GM19397 (cell line): ENCODE measurements around the gene KLHL9.
A peak's percentile ranks its signal among the peaks of the same experiment; 100 is the strongest.
"Not testable (repeated sequence)": the region's sequence is repeated elsewhere in the genome, so short reads cannot be mapped to it uniquely, and the experiment has no call there.

ENCODE experiments used
- ATAC-seq: cut with Tn5 transposase; IDR thresholded peaks from one replicate; pipeline ENCODE4 v1.9.1; 2021; ENCODE audit warnings: mild to moderate bottlenecking, moderate library complexity; ENCODE audit not compliant: unreplicated experiment

The KLHL9 gene, protein sequence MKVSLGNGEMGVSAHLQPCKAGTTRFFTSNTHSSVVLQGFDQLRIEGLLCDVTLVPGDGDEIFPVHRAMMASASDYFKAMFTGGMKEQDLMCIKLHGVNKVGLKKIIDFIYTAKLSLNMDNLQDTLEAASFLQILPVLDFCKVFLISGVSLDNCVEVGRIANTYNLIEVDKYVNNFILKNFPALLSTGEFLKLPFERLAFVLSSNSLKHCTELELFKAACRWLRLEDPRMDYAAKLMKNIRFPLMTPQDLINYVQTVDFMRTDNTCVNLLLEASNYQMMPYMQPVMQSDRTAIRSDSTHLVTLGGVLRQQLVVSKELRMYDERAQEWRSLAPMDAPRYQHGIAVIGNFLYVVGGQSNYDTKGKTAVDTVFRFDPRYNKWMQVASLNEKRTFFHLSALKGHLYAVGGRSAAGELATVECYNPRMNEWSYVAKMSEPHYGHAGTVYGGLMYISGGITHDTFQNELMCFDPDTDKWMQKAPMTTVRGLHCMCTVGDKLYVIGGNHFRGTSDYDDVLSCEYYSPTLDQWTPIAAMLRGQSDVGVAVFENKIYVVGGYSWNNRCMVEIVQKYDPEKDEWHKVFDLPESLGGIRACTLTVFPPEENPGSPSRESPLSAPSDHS

DNA sequence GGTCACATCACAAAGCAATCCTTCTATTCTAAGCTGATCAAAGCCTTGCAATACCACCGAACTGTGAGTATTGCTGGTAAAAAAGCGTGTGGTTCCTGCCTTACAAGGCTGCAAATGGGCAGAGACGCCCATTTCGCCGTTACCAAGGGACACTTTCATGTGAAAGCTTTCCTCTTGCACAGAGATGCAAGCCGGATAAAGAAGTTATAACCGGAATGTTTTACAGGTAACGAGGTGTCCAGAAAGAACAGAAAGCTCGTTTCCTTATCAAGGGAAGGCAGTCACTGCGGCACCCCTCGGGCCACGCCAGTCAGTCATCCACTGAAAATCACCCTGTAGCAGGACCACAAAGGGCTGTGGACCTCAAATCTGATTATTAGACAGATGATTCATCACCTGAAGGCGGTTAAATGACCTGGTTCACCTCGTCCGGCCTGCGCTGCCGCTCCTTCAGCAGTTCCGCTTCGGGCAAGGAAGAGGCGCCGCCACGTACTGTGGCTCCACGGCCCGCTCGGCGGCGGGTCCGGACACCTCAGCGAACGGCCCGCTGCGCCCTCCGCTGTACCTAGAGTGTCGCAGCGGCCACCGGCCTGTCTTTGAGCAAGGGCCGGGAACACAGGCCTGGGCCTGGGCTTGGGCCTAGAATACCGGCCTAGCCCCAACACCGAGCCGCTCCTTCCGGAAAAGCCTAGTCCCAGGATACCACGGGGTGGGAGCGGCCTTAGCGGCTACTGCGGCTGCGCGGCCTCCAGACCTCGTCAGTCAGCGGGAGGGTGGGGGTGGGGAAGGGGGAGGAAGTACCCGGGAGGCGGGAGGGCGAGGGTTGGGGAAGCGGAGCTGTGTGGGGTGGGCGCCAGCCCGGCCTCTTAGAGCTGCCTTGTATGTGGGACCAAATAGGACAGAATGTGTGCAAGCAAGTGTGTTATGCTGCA, at the start of gene KLHL9:
TSS of gene KLHL9 (minus strand) at position 704 of the 932 bp plus-strand sequence. CDS start at position 159, 545 bp downstream.
- peak; percentile 90 for ATAC-seq

DNA sequence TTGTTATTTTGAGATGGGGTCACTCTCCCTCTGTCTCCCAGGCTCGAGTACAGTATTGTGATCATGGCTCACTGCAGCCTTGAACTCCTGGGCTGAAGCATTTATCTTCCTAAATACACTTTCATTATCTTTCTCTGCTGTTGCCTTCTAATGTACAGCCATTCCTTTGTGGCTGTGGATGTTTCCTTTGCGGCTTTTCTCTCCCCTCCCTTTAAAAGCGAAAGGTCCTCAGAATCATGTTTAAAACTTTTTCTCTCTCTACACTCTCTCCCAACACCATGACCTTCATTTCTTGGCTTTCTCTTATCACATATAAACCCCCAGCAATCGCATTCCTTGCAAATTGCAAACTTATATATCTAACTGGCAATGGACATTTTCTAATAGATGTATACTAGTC, 48.4 kb upstream of the KLHL9 start:
- ATAC-seq, result no peak

DNA sequence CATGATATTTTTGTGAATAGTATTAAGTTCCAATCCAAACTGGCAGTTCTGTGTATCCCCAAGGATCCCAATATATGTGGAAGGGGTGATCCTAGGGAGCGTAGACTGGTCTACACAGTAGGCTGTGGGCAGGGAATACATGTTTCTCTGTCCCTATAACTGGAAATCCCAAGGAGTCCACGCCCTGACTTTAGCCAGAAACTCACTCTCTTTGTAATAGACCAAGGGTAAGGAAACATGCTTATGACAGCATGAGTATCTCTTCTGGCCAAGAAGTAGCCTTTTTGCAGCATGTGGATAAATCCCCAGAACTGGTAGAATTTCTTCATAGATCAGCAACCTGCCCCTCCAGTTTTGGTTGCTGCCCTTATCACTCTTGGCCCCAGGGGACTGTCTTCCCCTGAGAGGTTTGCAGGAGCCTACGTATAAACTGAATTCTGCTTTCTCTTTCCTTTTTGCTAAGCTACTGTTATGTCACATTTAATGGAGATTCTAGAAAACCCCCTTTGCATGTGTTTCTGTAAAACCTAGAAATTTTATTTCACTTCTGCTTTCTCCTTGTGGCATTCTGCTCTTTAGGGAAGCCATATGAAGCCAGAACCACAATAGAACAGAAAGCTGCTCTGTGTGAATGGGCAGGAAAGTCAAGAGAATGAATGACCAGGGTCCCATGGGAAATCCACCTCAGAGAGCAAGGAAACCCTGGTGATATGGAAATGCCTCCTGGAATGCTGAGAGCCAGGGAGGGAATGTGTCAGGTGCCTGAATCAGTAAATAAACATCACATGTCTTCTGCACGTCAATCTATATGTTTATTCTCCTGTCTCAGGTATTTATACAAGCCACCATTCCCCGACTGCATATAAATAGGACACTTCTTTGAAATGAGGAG, 46.5 kb upstream of the KLHL9 start:
- ATAC-seq, result peak; percentile 95

DNA sequence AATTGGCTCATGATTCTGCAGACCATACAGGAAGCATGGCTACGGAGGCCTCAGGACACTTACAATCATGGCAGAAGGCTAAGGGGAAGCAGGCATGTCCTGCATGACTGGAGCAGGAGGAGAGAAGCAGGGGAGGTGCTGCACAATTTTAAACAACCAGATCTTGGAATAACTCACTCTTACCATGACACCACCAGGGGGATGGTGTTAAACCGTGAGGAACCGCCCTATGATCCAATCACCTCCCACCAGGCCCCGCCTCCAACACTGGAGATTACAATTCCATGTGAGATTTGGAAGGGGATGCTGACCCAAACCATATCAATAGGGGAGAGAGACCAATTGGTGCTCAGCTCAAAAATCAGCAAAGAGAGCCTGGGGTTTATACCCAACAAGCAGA, 36.3 kb upstream of the KLHL9 start:
- ATAC-seq, result not testable (repeated sequence)

DNA sequence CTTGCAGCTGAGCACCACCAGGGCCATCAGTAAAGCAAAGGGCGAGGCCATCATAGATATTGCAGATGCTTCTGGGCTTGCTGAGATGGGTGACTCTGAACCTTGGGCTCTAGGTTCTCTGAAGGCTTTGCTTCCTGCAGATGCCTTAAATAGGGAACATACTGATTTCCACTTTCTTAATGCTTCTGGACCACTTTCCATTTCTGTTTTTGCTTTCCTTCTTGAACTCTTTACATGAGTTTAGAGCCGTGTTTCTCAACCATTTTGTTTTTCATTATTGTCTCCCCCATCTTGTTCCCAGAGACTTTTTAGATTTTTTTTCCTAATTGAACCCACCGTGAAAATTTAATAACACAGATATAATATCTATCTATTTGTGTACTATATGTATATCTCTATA, 32.8 kb upstream of the KLHL9 start, which contains the start of gene IFNA13:
TSS of gene IFNA13 (minus strand) at position 101 of the 400 bp plus-strand sequence. CDS start at position 54, 47 bp downstream.
- ATAC-seq, result no peak

DNA sequence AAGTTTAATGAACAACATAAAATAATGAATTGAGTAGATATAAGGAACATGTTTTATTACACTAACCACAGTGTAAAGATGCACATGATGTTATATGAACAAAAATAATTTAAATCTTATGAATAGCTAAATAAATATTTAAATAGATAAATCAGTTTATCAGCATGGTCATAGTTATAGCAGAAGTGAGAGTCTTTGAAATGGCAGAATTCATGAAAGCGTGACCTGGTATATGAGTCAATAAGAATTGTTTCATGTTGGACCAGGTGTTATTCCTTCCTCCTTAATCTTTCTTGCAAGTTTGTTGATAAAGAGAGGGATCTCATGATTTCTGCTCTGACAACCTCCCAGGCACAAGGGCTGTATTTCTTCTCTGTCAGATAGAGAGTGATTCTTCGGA, 32.0 kb upstream of the KLHL9 start:
- not testable (repeated sequence) for ATAC-seq

DNA sequence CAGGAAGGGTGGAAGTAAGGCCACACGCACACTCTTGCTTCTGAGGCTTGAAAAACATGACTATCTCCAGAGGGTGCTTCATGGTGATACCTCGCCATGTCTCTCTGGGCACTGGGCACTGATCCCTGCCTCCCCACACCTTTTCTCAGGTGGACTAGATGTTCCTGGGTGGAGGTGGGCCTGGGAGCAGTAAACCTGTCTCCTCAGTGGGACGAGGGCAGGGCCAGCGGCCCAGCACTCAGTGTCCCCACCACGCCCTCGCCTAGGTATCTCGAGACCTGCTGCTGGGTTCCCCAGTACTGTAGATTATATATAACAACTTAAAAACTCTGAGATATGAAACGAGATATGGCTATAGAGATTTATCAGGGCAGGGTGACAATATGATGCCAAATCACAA, 27.1 kb upstream of the KLHL9 start:
- no peak for ATAC-seq

DNA sequence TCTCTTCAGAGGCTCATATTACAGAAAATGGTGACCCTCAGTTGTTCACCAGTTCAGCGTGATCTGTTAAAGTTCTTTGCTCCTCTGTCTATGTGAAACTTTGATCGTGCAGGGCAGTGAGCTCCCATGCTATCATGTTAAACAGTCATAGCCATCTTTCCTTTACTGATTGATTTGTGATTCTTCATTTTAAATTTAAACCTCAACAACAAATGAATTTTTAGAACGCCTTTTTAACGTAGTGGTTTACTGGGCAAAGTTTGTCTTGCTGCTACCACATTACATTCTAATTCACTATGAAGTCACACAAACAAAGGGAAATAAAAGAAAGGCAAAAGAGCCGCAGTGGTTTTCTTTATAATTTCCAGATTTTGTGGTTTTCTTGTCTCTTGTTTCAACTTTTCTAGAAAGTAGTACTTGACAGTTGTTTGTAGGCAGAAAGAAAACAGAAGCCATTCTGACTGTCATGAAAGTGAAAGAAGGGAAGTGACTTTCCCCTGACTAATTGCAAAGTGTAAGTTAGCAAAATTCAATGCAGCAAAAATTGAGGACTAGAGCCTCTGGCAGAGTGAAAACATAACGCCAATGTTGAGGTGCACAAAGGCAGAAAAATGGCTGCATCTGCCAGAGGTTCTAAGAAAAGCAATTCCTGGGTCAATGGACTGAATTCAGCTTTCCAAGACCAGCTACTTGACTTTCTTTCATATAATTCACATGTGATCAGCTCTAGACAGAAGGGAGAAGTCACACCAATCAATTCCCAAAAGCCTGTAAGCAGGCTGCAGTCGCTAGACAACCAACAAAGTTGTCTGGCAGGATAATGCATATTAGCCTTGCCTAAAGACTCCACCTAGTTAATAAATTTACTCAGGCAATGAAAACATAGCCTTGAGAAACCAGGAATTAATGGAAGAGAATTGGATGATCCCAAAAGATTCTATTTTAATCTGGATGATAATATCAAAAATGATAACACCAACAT, 22.6 kb upstream of the KLHL9 start:
- peak; percentile 87 for ATAC-seq

DNA sequence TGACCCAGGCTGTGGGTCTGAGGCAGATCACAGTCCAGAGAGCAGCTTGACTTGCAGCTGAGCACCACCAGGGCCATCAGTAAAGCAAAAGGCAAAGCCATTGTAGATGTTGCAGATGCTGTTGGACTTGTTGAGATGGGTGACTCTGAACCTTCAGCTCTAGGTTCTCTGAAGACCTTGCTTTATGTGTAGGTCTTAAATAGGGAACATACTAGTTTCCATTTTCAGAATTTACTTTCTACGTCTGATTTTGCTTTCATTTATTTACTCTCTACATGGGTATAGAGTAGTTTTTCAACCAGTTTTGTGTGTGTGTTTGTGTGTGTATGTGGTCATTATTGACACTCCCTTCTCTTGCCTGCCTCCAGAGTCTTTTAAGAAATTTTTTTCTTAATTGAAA, 15.6 kb upstream of the KLHL9 start, which contains the start of gene IFNA6:
TSS of gene IFNA6 (minus strand) at position 101 of the 400 bp plus-strand sequence. CDS start at position 101, 0 bp downstream.
- ATAC-seq, result no peak

DNA sequence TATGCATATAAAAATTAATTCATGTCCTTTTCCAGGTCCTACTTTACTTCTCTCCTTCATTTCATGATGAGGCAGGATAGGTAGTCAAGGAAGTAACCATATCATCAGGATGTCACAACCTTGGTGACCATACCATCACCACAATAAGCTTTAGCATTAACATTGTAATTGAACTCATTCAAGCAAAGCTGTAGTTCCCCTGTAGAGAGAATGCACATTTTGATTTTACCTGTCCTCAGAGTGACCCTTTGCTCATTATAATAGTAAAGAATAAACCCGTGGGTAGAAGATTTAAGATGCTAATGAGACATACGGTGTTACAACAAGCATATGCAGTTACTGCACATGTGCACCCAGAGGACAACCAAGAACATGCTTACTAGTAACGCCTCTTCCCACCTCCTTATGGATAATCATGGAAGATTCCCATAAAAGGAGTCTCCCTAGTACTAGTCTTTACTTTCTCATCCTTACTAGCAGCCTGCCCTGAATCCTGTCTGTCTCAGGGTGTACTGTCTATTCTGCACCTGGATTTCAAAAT, 13.3 kb upstream of the KLHL9 start:
- no peak for ATAC-seq

DNA sequence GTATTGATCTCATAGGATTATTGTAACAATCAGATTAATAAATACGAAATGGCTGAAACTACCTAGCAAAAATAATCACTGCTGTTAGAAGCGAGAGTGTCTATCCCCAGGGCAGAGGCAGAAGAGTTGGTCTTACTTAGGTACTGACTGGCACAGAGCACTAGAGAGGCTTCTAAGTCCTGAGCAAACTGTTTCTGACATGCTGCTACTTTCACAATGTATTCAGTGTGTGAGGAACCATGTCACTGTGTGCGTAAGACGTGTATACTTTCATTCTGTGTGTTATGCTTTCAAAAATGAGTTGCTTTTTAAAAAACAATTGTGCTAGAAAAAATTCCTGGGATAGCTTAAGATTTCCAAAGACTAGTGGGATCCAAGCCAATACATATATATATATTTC, 5.5 kb upstream of the KLHL9 start:
- no peak for ATAC-seq

DNA sequence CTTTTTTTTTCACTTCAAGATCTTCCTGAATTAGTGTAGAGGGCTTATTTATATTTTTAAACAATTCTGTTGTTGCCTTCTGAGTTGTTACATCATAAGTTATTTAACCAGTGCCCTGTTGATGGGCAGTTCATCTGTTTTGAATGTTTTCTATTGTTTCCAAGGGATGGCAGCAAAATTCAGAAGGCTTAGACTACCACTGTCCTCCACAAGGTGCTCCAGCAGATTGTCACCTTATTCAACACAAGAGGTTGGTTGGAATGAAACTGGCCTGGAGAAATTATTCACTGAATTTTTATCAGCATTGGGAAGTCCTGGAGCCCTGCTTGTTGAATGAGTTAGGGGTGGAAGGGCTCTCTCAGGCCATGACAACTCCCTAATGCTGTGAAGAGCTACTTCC, 1.3 kb upstream of the KLHL9 start:
- no peak for ATAC-seq

DNA sequence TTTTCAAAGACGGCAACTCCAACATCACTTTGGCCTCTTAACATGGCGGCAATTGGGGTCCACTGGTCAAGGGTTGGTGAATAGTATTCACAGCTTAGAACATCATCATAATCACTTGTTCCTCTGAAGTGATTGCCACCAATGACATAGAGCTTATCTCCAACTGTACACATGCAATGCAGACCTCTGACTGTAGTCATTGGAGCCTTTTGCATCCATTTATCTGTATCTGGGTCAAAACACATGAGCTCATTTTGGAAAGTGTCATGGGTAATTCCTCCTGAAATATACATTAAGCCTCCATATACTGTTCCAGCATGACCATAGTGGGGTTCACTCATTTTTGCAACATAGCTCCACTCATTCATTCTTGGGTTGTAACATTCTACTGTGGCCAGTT, 2.0 kb downstream of the KLHL9 start:
- no peak for ATAC-seq

DNA sequence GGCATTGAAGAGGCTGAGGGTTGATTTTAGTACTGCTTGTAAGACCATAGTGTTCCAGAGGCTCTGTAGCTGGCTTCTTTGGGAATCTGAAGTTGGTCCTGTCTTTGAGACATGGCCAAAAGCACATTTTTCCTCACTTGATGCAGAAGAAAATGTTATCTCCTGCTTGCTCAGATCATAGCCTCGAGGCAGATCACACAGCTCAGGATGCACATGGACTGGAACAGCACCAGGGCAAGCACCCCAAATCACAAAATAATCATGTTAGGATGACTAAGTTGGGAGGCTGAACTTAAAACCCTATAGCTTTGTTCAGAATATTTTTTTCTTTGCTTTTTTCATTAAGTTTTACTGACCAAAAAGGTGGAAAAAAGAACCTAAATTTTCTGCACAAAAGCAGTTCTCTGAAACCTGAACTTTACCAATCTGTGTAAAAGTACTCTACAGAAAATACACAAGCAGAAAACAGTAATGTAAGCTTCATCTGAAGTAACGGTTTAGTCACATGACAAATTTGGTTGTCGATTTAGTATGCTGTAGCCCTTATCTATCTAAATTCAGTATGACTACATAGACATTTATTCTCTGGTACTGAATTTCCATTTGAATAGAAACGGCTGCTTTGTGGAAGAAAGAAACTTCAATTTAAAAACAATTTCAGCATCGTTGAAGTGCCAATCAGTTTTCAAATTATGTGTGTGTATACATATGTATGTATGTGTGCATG, 3.4 kb downstream of the KLHL9 start:
- no peak for ATAC-seq

DNA sequence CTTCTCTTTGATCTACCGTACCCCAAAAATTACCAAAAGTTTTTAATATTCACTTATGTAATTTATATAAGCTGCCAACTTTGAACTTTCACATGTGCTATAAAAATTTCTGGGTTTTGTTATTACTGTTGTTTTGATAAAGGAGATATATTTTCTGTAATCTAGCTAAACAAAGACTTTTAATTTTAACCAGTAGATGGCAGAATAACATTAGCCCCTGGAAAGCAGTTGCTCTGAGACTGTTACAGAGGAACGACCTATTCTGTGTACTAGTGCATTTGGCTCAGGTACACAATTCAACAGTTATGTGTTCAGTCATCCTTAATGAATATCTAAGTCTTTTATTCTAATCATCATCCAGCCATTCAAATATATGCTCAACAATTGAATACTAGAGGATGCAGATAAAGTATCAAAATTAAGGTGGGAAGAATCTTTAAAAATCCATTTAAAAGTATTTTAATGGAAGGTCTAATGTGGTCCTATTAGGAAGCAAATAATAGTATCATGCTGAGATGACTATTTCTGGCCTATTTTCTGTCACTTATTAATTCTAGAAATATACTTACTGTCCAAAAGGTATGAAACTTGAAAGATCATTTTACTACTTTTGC, 8.6 kb downstream of the KLHL9 start:
- ATAC-seq, result no peak

DNA sequence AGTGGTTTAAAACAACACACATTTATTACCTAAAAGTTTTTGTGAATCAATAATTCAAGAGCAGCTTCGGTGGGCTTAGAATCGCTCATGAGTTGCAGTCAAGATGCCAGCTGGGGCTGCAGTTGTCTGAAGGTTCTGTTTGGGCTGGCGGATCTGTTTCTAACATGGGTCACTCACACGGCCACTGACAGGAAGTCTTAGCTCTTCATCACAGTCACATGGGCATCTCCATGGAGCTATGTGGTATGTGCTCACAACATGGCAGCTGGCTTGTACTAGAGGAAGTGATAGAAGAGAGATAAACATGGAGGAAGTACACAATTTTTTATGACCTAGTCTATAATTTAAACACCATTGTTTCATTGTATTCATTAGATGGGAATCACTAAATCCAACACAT, 11.2 kb downstream of the KLHL9 start:
- no peak for ATAC-seq

DNA sequence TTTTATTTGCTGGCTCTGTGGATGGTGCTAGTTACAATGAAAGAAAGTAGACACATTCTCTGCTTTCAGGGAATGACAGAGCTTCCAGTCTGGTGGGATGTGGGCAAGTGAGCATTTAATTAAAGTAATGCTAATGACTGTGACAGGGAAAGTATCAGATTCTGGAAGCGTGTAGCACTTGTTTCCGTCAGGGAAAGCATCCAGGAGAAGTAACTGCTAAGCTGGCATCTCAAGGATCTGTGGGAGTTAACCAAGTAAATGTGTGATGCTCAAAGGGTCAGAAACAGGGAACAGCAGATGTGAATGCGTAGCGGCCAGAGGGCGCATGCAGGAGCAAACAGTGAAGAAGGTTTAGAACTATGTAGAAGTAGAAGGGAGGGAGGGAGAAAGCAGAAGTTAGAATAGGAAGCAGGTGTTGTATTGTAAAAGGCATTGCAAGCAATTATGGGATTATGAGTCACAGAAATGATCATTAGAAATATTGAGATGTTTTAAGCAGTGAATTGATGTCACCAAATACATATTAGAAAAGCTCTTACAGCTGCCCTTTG, 12.2 kb downstream of the KLHL9 start:
- no peak for ATAC-seq
